ACC112 (cell line): ENCODE measurements around the gene LSAMP.

Experiments
- H2AFZ ChIP-seq: fragments of 200-600 bp; sonication (generic); one replicate; pipeline ENCODE4 v1.6.0; 2017; ENCODE audit warnings: antibody characterized with exemption, low read length; ENCODE audit not compliant: unreplicated experiment
- H3K27ac ChIP-seq: fragments of 200-600 bp; sonication (generic); 2 replicates; pipeline ENCODE4 v1.5.1; 2014; ENCODE audit warnings: low read depth, mild to moderate bottlenecking, antibody characterized with exemption, low read length, moderate library complexity
- H3K27me3 ChIP-seq: fragments of 200-600 bp; sonication (generic); 2 replicates; pipeline ENCODE4 v1.6.1; 2014; ENCODE audit warnings: mild to moderate bottlenecking, antibody characterized with exemption, low read length, moderate library complexity, mixed read lengths; ENCODE audit not compliant: insufficient read depth
- H3K36me3 ChIP-seq: fragments of 200-600 bp; sonication (generic); 2 replicates; pipeline ENCODE4 v1.6.1; 2016; ENCODE audit warnings: mild to moderate bottlenecking, antibody characterized with exemption, low read length, moderate library complexity, mixed read lengths; ENCODE audit not compliant: insufficient read depth
- H3K4me1 ChIP-seq: fragments of 200-600 bp; sonication (generic); one replicate; pipeline ENCODE4 v1.6.1; 2016; ENCODE audit warnings: low read length, mixed read lengths; ENCODE audit not compliant: insufficient read depth, unreplicated experiment, control insufficient read depth
- H3K4me3 ChIP-seq: fragments of 200-600 bp; sonication (generic); 2 replicates; pipeline ENCODE4 v1.5.1; 2014; ENCODE audit warnings: mild to moderate bottlenecking, low read depth, low read length
- H3K79me2 ChIP-seq: fragments of 200-600 bp; sonication (generic); one replicate; pipeline ENCODE4 v1.6.0; 2016; ENCODE audit warnings: low read length; ENCODE audit not compliant: control insufficient read depth, unreplicated experiment, insufficient read depth

LSAMP gene

DNA sequence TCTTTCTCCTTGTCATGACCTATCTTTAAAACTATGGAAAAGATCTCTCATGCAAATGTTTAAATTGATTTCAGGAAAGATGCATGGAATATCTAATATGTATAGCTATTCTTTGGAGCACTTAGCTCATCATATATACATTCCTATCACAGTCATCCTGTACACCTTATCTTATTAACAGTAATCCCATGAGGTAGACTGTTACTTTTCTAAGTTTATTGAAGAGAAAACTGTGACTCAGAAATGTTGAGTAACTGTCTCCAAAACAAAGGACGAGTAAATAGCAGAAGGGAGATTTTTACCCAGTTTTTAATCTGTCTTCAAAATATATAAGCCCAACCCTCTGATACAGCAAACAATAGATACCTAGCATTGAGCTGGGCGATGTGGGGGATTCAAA, 513.7 kb downstream of the LSAMP start:
- Histone ChIP-seq H3K4me3 (no peak overlapping the region), H3K79me2 (no peaks in the 10 kb centered on the region), H3K27me3 (no peaks in the 10 kb centered on the region), H3K4me1 (no peaks in the 10 kb centered on the region), H2AFZ (no peak overlapping the region), H3K27ac (no peak overlapping the region), H3K36me3 (no peaks in the 10 kb centered on the region)

DNA sequence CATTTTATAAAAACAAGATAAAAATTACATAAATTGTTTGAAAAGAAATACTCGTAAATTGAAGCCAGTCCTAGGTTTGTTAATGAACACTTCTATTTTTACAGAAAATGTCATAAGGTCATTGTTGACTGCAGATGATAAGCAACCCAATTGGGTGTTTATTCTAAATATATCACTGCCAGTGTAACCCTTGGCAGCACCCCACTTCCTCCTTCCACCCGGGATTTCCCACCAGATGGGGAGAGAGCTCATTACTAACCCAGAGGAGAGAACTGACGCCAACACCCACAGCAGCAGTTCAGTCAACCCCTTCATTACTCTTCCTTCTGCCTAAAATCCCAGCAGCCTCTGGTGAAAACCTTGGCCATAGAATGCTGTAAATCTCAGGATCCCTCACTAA, 514.4 kb downstream of the LSAMP start:
- Histone ChIP-seq H3K27ac (no peak overlapping the region), H3K4me3 (no peak overlapping the region), H3K4me1 (no peaks in the 10 kb centered on the region), H3K79me2 (no peaks in the 10 kb centered on the region), H2AFZ (no peak overlapping the region), H3K36me3 (no peaks in the 10 kb centered on the region), H3K27me3 (no peaks in the 10 kb centered on the region)

DNA sequence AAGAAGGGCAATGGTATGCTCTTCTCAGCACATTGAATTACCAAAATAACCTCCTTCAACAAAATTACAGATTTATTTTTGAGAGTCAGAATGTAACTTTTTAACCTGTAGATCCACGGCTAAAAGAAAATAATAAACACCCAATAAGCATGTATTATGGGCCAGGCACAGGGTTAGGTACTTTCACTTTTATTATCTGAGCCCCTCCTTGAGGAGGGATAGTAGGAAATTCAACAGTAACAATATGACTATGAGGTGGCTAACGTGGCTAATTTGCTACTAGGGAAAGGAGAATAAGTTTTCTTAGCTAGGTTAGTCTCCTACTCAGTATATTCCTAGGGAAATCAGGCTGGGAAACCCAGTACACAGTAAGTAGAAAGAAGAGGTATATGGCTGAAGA, 515.1 kb downstream of the LSAMP start:
- H3K4me3 ChIP-seq: no peak overlapping the region
- H2AFZ ChIP-seq: no peak overlapping the region
- H3K79me2 ChIP-seq: no peaks in the 10 kb centered on the region
- H3K4me1 ChIP-seq: no peaks in the 10 kb centered on the region
- H3K27ac ChIP-seq: no peak overlapping the region
- H3K36me3 ChIP-seq: no peaks in the 10 kb centered on the region
- no peaks in the 10 kb centered on the region for H3K27me3 ChIP-seq

DNA sequence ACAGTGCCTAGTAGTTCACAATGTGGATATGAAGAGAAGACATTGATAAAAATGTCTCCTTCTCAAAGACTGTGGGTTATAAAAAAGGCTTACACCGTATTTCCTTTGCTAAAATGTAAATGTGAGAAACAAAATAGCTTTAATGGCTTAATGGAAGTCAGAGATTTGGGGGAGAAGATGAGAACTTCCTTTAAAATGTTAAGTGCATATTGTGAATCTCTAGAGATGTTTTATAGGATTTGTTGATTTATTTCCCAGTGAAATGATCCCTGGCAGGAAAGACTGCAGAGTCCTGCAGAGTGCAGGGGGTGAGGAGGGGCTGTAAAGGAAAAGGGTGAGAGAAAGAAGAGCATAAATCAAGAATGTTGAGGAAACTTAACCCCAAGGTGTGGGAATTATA, 516.9 kb downstream of the LSAMP start:
- Histone ChIP-seq H3K79me2 (no peaks in the 10 kb centered on the region), H2AFZ (no peak overlapping the region)

DNA sequence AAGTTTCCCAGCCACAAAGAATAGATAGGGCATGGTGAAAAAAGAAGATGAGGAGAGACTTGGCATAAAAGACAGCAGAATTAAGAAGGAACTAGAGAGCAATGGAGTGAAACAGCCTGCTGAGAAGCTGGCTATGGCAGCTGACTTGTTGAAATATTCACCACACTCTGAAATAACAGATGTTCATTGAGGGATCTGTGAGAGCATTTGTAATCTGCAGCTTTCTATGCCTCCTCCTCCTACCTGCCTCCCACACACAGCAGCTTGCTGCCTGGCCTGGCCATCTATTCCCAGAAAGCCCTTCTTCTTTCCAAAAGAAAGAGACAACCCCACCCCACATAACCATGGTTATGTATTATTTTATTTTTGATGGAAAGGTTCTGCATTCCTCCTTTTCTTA, 518.1 kb downstream of the LSAMP start:
- H2AFZ ChIP-seq: no peak overlapping the region
- H3K27me3 ChIP-seq: no peaks in the 10 kb centered on the region
- H3K4me1 ChIP-seq: no peaks in the 10 kb centered on the region

More for the DNA sequence above, 516.9 kb downstream of the LSAMP start:
- Histone ChIP-seq H3K4me1 (no peaks in the 10 kb centered on the region), H3K4me3 (no peak overlapping the region), H3K27ac (no peak overlapping the region), H3K27me3 (no peaks in the 10 kb centered on the region), H3K36me3 (no peaks in the 10 kb centered on the region)

DNA sequence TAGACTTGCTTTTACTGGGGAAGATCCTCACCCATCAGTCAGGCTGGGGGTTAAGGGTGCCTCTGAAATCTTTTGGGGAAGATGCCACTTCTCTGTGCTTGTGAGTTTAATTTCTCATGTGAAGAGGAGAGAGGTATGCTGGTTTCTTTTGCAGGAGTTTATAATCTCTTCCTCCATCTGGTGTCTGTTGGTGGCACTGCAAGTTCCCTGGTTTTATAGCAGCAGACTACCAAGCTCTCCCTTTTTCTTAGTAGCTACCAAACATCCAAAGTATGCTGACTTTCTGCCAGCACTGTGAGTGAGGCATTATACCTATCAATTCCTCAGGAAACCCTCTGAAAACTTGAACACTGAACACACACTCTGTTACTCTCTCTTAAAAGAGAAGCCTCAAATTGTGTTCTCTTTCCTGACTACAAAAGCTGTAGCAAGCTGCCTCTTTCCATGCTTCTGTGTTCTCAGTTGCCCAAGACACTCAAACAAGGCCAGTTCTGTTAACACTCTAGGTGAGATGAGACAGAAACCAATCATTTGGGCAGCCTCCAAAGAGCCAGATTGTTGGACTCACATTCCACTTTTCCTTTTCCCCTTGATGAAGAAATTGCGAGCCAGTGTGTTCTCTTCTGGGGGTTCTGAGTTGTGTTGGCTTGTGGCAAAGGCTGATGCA, 522.5 kb downstream of the LSAMP start:
- no peaks in the 10 kb centered on the region for H3K4me1 ChIP-seq
- no peaks in the 10 kb centered on the region for H3K79me2 ChIP-seq
- H3K4me3 ChIP-seq: no peak overlapping the region
- no peak overlapping the region for H2AFZ ChIP-seq
- H3K27me3 ChIP-seq: no peaks in the 10 kb centered on the region
- H3K27ac ChIP-seq: no peak overlapping the region
- H3K36me3 ChIP-seq: no peaks in the 10 kb centered on the region

More for the DNA sequence above, 518.1 kb downstream of the LSAMP start:
- Histone ChIP-seq H3K27ac (no peak overlapping the region), H3K36me3 (no peaks in the 10 kb centered on the region), H3K4me3 (no peak overlapping the region), H3K79me2 (no peaks in the 10 kb centered on the region)

DNA sequence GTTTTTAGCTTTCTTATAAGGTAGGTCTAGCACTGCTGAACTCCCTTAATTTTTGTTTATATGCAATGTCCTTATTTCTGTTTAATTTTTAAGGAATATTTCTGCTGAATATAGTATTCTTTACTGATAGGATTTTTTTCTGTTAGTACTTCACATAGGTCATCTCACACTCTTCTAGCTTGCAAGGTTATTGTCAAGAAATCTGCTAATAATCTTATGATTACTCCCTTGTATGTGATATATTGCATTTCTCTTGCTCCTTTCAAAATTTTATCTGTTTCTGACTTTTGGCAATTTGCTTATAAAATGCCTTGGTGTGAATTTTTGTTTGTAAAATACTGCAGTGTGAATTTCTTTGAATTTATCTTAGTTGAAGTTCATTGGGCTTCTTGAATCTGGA, 523.6 kb downstream of the LSAMP start:
- Histone ChIP-seq H3K27me3 (no peaks in the 10 kb centered on the region), H3K79me2 (no peaks in the 10 kb centered on the region), H3K27ac (no peak overlapping the region), H3K36me3 (no peaks in the 10 kb centered on the region), H3K4me1 (no peaks in the 10 kb centered on the region), H3K4me3 (no peak overlapping the region), H2AFZ (no peak overlapping the region)

DNA sequence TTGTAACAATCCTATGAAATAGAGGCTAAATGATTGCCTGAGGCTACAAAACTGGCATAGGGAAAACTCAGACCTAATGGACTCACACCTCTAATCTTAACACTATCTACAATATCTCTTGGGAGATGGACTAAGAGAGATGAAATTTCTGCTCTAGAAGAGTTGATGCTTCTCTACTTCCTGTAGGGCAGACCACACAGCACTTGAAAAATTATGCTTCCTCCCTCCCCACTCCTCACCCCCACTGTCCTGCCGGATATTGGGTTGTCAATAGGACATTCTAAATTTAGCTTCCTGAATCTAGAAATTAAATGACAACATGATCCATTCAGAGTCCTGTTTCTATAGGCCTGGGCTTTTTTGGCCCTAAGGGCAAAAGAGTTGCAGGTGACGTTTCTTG, 526.4 kb downstream of the LSAMP start:
- no peak overlapping the region for H3K27ac ChIP-seq
- H3K27me3 ChIP-seq: no peaks in the 10 kb centered on the region
- H3K36me3 ChIP-seq: no peaks in the 10 kb centered on the region

DNA sequence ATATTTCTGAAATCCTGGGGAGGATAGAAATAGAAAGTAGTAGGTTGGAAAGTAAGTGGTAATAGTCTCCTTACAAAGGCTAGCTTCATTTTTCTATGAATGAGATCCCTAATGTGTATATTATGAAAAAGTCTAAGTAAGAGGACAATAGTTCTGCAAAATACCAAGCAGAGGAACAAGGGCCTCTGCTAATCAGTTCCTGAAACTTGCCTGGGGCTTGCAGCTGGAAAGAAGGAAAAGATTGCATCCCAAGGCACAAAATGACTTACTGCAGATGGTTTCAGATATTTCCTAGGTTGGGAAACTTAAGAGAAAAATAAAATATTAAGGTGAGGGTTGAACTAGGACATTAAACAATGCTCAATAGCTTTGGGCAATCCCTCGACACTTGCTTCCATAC, 528.4 kb downstream of the LSAMP start:
- peaks cover 7% of the 10 kb centered on the region for H3K4me1 ChIP-seq
- H3K27me3 ChIP-seq: no peaks in the 10 kb centered on the region
- no peak overlapping the region for H2AFZ ChIP-seq
- no peak overlapping the region for H3K27ac ChIP-seq
- no peak overlapping the region for H3K4me3 ChIP-seq
- no peaks in the 10 kb centered on the region for H3K79me2 ChIP-seq
- H3K36me3 ChIP-seq: no peaks in the 10 kb centered on the region

More for the DNA sequence above, 526.4 kb downstream of the LSAMP start:
- no peak overlapping the region for H3K4me3 ChIP-seq
- no peaks in the 10 kb centered on the region for H3K4me1 ChIP-seq
- H2AFZ ChIP-seq: no peak overlapping the region
- H3K79me2 ChIP-seq: no peaks in the 10 kb centered on the region

DNA sequence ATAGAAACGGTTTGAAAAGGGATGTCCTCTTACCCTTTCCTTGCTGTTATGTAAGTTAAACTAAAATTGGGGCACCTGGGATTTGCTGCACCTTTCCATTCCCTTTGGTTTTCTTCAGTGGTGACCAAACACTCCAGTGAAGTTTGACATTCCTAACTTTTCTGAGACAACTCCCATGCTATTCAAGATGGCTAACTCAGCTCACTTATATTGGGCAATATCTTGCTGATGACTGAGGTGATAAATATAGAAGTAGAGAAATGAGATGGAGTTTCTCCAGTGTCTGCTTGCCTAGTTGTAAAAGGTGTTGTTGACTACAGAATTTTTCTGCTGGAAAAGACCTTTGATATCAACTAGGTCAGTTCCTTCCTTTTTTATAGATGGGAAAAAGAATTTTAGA, 530.2 kb downstream of the LSAMP start:
- Histone ChIP-seq H2AFZ (no peak overlapping the region), H3K27me3 (no peaks in the 10 kb centered on the region), H3K79me2 (no peaks in the 10 kb centered on the region), H3K27ac (no peak overlapping the region), H3K4me3 (no peak overlapping the region), H3K4me1 (peaks cover 7% of the 10 kb centered on the region), H3K36me3 (no peaks in the 10 kb centered on the region)

DNA sequence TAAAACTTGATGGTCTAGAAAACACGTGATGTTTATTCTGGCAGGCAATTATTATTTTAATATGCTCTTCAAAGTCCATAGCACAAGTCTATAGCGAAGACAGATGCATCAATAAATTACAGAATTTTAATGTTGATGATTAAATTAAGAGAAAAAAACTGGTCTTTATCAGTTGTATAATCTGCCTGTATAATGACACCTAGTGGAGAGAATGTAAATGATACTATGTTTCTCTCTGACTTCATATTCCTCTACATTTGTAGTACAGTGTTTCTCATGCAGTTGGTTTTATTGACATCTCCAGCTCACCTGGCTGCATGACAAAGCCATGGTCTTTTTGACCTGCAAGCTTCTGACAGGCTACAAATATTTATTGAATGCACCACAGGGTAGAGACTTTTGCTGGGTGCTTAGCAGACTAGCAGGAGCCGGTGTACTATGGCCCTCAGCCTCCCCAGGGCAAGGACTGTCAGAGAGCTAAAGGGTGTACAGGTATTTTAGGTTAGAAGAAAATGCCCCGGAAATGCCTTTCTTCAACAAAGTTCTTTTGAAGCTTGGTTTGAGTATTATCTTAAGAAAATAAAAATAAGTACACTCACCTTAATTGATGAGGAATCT, 532.1 kb downstream of the LSAMP start:
- Histone ChIP-seq H3K27me3 (no peaks in the 10 kb centered on the region; the same call in 1 of the 2 replicates), H2AFZ (no peak overlapping the region), H3K36me3 (no peaks in the 10 kb centered on the region), H3K79me2 (no peaks in the 10 kb centered on the region), H3K27ac (no peak overlapping the region), H3K4me3 (no peak overlapping the region), H3K4me1 (peaks cover 7% of the 10 kb centered on the region)
